Panc1 (cell line): ENCODE data around the gene ECHDC1. TPM values are rescaled to one million over a fixed set of nuclear protein-coding genes. Genes with fewer than 3 reads are reported as not detected.
"Not testable (repeated sequence)": the region's sequence is repeated elsewhere in the genome, so short reads cannot be mapped to it uniquely, and the experiment has no call there.

Experiments
- ATAC-seq: fragments of 200-7000 bp; cut with Tn5 transposase; 2 replicates; pipeline ENCODE4 v1.9.1; 2020; ENCODE audit warnings: mild to moderate bottlenecking, moderate library complexity
- BruUV-seq: library from RNA; stranded (reverse); fragments of 400-500 nt; replicated peaks from 2 replicates; lab custom pipeline; 2021; lab: Mats Ljungman, UMichigan
- CTCF ChIA-PET: fragments of 300-600 bp; sonication (Branson Sonifier 250); formaldehyde crosslinking; loops from one replicate; lab custom pipeline; 2022; ENCODE audit warnings: antibody characterized with exemption; lab: Charles Lee
- POLR2A ChIA-PET: fragments of 300-600 bp; sonication (Branson Sonifier 250); formaldehyde crosslinking; loops from one replicate; lab custom pipeline; 2022; ENCODE audit warnings: antibody characterized with exemption; lab: Charles Lee
- DNase-seq: peaks from one replicate; pipeline ENCODE4 v3.0.0-alpha.2; 2010; ENCODE audit warnings: low read depth, low spot score
- H3K27ac ChIP-seq: 2 replicates; pipeline ENCODE4 v1.5.1; 2011; ENCODE audit warnings: mild to moderate bottlenecking, low read length, inconsistent platforms
- H3K27me3 ChIP-seq: fragments of 200-500 bp; sonication (Bioruptor generic); 2 replicates; pipeline ENCODE4 v1.6.0; 2014; ENCODE audit warnings: low read length, inconsistent platforms; ENCODE audit not compliant: control insufficient read depth, insufficient read depth
- H3K36me3 ChIP-seq: fragments of 200-500 bp; sonication (Bioruptor generic); 2 replicates; pipeline ENCODE4 v1.5.1; 2014; ENCODE audit warnings: inconsistent platforms, mild to moderate bottlenecking, low read length, moderate library complexity; ENCODE audit not compliant: control insufficient read depth, insufficient read depth
- H3K4me1 ChIP-seq: 2 replicates; pipeline ENCODE4 v1.5.1; 2011; ENCODE audit warnings: inconsistent platforms, mild to moderate bottlenecking, low read length, moderate library complexity; ENCODE audit not compliant: control insufficient read depth, insufficient read depth
- H3K4me3 ChIP-seq, 2 experiments: 2 replicates each; pipeline ENCODE4 v1.5.1; 2011 to 2012; ENCODE audit warnings: low read depth in 2 of 2, low read length in 2 of 2, mild to moderate bottlenecking in 2 of 2, inconsistent platforms in 1 of 2, moderate library complexity in 1 of 2
- H3K9me3 ChIP-seq: fragments of 200-500 bp; sonication (Bioruptor generic); 2 replicates; pipeline ENCODE4 v1.5.1; 2014; ENCODE audit warnings: low read depth, mild to moderate bottlenecking, inconsistent platforms, low read length, moderate library complexity; ENCODE audit not compliant: control insufficient read depth, insufficient read depth
- CTCF ChIP-seq: fragments of 450-650 bp; IDR thresholded peaks from 2 replicates; pipeline ENCODE4 v1.5.1; 2017; ENCODE audit warnings: mild to moderate bottlenecking
- POLR2AphosphoS5 ChIP-seq: IDR thresholded peaks from 2 replicates; pipeline ENCODE4 v1.6.1; 2012; ENCODE audit warnings: mild to moderate bottlenecking, low read depth, low read length, moderate library complexity
- REST ChIP-seq, 2 experiments: IDR thresholded peaks; 2 replicates each; pipeline ENCODE4 v1.6.1; 2011 to 2012; ENCODE audit warnings: low read depth in 2 of 2, control low read depth in 1 of 2, low read length in 1 of 2, mild to moderate bottlenecking in 1 of 2, moderate library complexity in 1 of 2; ENCODE audit not compliant: insufficient read depth in 1 of 2
- SIN3A ChIP-seq: IDR thresholded peaks from 2 replicates; pipeline ENCODE4 v1.6.1; 2012; ENCODE audit warnings: low read depth, mild to moderate bottlenecking, low read length, moderate library complexity, borderline replicate concordance; ENCODE audit not compliant: insufficient read depth
- TCF7L2 ChIP-seq: IDR thresholded peaks from 2 replicates; pipeline ENCODE4 v1.6.1; 2011; ENCODE audit warnings: mild to moderate bottlenecking, low read depth, low read length, inconsistent platforms
- in situ Hi-C: cut with HindIII; loops from 2 replicates; pipeline ENCODE4 v1.10.0; 2016; ENCODE audit warnings: low sequenced_read_pairs, low pct_unique_long_range_greater_than_20kb
- intact Hi-C: fragments of 100-400 bp; cut with micrococcal nuclease; formaldehyde crosslinking; loops from one replicate; pipeline ENCODE4 v1.10.0; 2022; ENCODE audit not compliant: unreplicated experiment
- total RNA-seq: library from RNA; stranded (reverse); gene quantifications from one replicate; pipeline ENCODE4 v1.2.1, GENCODE V29; 2021; ENCODE audit not compliant: unreplicated experiment

The ECHDC1 gene
- total RNA-seq, 1 experiment from 2014 or later = 81.9 TPM

GRCh38 chr6:127385668-127386430 lies 42.4 kb upstream of the ECHDC1 start:
- H3K4me3 ChIP-seq = no peak overlapping the region
- intact Hi-C loops = no loop called here
- ATAC-seq (no peak), DNase-seq (no peak)
- no peak overlapping the region for H3K27ac ChIP-seq
- H3K4me1 ChIP-seq = no peaks in the 10 kb centered on the region
- no peaks in the 10 kb centered on the region for H3K9me3 ChIP-seq
- H3K27me3 ChIP-seq = no peaks in the 10 kb centered on the region
- TF ChIP-seq TCF7L2 = no peak
- no peak for TF ChIP-seq POLR2AphosphoS5
- no peak for TF ChIP-seq SIN3A
- no peak for TF ChIP-seq CTCF
- no peak for TF ChIP-seq REST (IDR thresholded peaks at IDR 0.05; ENCODE audit: insufficient read depth in 1 of 2, low read depth in 2 of 2, low read length in 1 of 2)
- BruUV-seq = no TSS peak
- ChIA-PET POLR2A (no interaction called here), CTCF (no interaction called here)
- H3K36me3 ChIP-seq = no peaks in the 10 kb centered on the region
- in situ Hi-C loops = no loop called here

- H3K36me3 ChIP-seq, in situ Hi-C loops, H3K27ac ChIP-seq, H3K27me3 ChIP-seq, POLR2A ChIA-PET, H3K9me3 ChIP-seq, intact Hi-C loops, H3K4me3 ChIP-seq, ATAC-seq, BruUV-seq, H3K4me1 ChIP-seq, DNase-seq: not testable (repeated sequence)
- CTCF ChIA-PET = interaction anchor here (0.7 kb wide), 1 partner anchor 76 kb away, joined by 3 read pairs; no protein-coding TSS in a partner anchor
Observed at GRCh38 chr6:127384848-127385247, 41.4 kb upstream of the ECHDC1 start.

- Histone ChIP-seq H3K4me1 (no peaks in the 10 kb centered on the region), H3K4me3 (no peak overlapping the region), H3K27me3 (no peaks in the 10 kb centered on the region), H3K27ac (no peak overlapping the region), H3K36me3 (no peaks in the 10 kb centered on the region), H3K9me3 (no peaks in the 10 kb centered on the region)
- in situ Hi-C loops = no loop called here
- ATAC-seq (no peak), DNase-seq (no peak)
- BruUV-seq = no TSS peak
- CTCF ChIA-PET = no interaction called here
- intact Hi-C loops = no loop called here
- TF ChIP-seq CTCF (no peak), TCF7L2 (no peak), SIN3A (no peak), POLR2AphosphoS5 (no peak), REST (IDR thresholded peaks at IDR 0.05; ENCODE audit: insufficient read depth in 1 of 2, low read depth in 2 of 2, low read length in 1 of 2) (no peak)
- POLR2A ChIA-PET = no interaction called here
Observed at GRCh38 chr6:127383988-127384387, 40.6 kb upstream of the ECHDC1 start.
